HG03280 (cell line): ENCODE results near the gene CFAP141.
A peak's percentile ranks its signal among the peaks of the same experiment; 100 is the strongest.

ENCODE experiments used
- ATAC-seq: cut with Tn5 transposase; IDR thresholded peaks from one replicate; pipeline ENCODE4 v1.9.1; 2021; ENCODE audit warnings: mild to moderate bottlenecking, moderate library complexity; ENCODE audit not compliant: unreplicated experiment

The CFAP141 gene

GRCh38 chr1:154171880-154172279, 34.3 kb downstream of the CFAP141 start:
- ATAC-seq = no peak

- ATAC-seq = no peak
These were observed 34.9 kb downstream of the CFAP141 start for GRCh38 chr1:154171223-154171583.

- no peak for ATAC-seq
These were observed 35.4 kb downstream of the CFAP141 start for GRCh38 chr1:154170547-154171222.

DNA sequence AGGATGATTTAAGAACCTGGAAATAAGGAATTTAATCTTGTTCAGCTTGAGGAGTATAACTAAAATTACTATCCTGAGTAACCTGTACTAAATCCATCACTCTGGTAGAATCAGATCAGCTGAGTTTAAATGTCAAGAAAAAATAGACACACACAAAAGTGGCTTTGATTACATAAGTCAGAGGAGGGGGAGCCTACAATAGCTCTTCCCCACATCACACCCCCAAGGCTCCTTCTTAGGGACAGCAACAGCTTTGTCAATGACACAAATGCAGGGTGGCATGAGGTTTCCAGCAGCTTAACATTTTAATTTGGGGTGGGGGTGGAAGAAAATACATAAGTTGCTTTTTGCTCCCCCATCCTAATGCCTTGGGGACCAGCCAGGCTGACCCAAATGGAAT, 38.7 kb downstream of the CFAP141 start:
- no peak for ATAC-seq

- no peak for ATAC-seq
These were observed 39.9 kb downstream of the CFAP141 start for GRCh38 chr1:154166207-154166606.

DNA sequence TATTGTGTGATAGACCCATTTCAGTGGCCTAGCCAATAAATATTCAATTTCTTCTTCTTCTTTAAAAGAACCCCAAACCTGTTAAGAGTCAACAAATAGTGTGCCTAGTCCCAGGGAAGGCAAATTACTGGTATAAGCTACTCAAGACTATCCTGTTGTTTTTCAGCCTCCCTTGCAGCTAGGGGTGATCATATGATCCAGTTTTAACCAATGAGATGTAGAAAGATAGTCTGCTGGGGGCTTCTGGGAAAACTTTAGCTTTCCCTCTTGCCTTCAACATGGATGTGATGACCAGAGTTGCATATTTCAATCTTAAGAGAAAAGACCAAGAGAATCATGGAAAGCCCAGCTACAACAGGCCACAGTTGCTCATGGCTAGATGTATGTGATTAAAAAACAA, 46.6 kb downstream of the CFAP141 start:
- no peak for ATAC-seq

DNA sequence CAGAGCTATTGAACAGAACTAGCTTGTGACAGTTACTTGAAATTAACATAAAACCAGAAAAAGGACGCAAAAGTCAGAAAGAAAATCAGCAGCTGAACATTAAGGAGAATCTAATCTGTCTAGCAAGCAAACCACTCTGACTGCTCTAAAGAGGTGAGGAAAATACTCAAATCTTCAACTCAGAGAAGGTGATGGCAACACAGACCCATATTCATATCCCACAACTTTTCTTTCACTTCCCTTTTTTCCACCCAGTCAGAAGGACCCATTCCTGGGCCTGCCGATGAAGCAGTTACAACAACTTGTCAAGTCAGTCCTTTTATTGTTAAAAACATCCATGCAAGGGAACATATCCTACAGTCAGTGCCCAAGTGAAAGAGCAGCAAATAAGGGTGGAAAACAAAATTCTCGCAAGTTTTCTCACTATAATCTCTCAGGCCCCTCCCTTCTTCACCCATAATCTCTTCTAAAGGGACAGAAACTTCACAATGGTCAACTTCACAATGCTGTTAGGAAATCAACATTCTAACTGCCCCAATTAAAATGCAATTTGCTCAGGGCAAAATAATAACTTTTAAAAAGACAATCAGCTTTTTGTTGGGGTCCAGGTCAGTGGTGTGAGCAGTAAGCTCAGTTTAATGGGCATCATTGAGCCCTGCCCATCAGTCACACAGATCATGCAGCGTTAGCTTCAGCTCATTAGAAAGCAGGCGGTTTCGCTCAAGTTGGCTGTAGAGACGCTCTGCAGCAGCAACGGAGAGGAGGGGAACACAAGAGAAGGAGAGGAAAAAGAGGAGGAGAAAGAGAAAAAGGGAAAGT, 47.6 kb downstream of the CFAP141 start:
- ATAC-seq = peak; percentile 30

GRCh38 chr1:154157520-154158306, 48.4 kb downstream of the CFAP141 start:
- peak; percentile 87 for ATAC-seq

- ATAC-seq = no peak
These were observed 50.9 kb downstream of the CFAP141 start for GRCh38 chr1:154155251-154155650.

- ATAC-seq = no peak
These were observed 51.5 kb downstream of the CFAP141 start, which contains the start of gene NUP210L for GRCh38 chr1:154154534-154155191. Gene NUP210L, minus strand, starts transcription at chr1:154155073.

- no peak for ATAC-seq
These were observed 52.1 kb downstream of the CFAP141 start for GRCh38 chr1:154154053-154154452.

GRCh38 chr1:154151311-154151710, 54.8 kb downstream of the CFAP141 start:
- ATAC-seq = no peak
